Measurements from ENCODE around the gene HOXA5. TPM values are rescaled to one million over a fixed set of nuclear protein-coding genes. Genes with fewer than 3 reads are reported as not detected.
A peak's percentile ranks its signal among the peaks of the same experiment; 100 is the strongest.

HOXA5 gene
- total RNA-seq, 1 experiment from 2014 or later, result 6.7 TPM

DNA sequence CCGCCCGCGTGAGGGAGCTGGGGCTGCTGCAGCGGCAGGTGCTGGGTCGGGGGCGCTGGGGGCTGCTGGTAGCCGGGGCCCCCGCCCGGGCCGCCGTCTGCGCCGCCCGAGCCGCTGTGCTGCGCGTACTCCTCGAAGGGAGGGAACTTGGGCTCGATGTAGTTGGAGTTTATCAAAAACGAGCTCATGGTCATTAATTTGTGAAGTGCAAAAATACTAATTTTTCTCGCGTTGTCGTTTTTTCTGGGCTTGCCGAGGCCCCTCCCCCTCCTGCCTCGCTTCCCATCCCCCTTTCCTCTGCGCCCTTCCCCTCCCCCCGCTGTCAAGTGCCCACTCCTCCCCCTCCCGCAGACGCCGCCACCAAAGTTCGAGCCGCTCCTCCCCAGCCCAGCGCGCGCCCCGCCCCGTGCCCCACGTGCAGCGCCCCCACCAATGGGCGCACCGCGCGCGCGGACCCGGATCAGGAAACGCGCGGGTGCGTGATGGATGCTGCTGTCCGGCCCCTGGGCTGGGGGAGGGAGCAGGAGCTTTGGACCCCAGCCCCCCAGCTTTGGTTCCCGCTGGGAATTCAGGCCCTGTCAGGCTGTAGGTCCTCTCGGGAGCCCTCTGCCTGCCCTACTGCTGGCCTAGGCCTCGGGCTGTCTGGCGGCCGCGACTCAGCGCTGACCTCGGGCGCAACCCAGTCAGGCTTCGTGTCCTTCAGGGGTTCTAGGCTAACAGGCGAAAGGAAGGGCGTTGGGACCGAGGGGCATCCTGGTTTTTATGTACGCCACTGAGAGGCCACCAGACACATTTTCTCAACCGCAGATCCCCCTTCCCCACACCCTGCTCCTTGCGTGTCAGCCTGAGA, 12.7 kb downstream of the HOXA5 start, which contains the start of gene HOXA4:
HOXA4 (minus strand) TSS at position 218 of the 850 bp plus-strand sequence; CDS start at position 194, 24 bp downstream.
- H3K79me2 ChIP-seq (ENCODE audit: insufficient read depth, low read length), result no peaks in the 10 kb centered on the region
- peaks cover 24% of the 10 kb centered on the region for H3K27me3 ChIP-seq (ENCODE audit: insufficient read depth, low read length)
- no peaks in the 10 kb centered on the region for H3K9me2 ChIP-seq (ENCODE audit: insufficient read depth)
- H3K4me3 ChIP-seq (replicated peaks in 1 of 2; ENCODE audit: low read depth in 1 of 2, low read length in 2 of 2), result peak within 1 kb of the TSS; percentile 55 to 64
- ChIA-PET RAD21 (ENCODE audit: low non-redundant PET in 1 of 2, low total read pairs in 2 of 2, uncharacterized antibody in 2 of 2, unreplicated experiment in 2 of 2) (no interaction called here), POLR2A (interaction anchor here (0.7 to 1.5 kb wide), 5 partner anchors 15 to 417 kb away, joined by 3 to 5 read pairs (median 3); no protein-coding TSS in a partner anchor), CTCF (interaction anchor here (1.6 kb wide), 1 partner anchor 444 kb away, joined by 3 read pairs; no protein-coding TSS in a partner anchor)
- TSS peak; percentile 88 for BruUV-seq (replicated peaks)
- intact Hi-C loops (cut with micrococcal nuclease), result loop anchor here (2.0 kb wide), 1 partner anchor 16 kb away; no protein-coding TSS in a partner anchor
- no peak within 1 kb of the TSS for H2AFZ ChIP-seq (ENCODE audit: low read depth, low read length, poor library complexity, severe bottlenecking)
- H3K9ac ChIP-seq (ENCODE audit: low read length), result peak within 1 kb of the TSS; percentile 71
- H3K9me3 ChIP-seq (ENCODE audit: control insufficient read depth in 1 of 2, insufficient read depth in 1 of 2, low read depth in 1 of 2, low read length in 2 of 2), result no peaks in the 10 kb centered on the region
- no peaks in the 10 kb centered on the region for H4K20me1 ChIP-seq (ENCODE audit: insufficient read depth)
- peak within 1 kb of the TSS; percentile 91 for H3K4me2 ChIP-seq (ENCODE audit: low read length)
- ATAC-seq (peak; percentile 91), DNase-seq (ENCODE audit: low read depth, low spot score) (no peak)
- peak within 1 kb of the TSS; percentile 61; the same call in 1 of the 2 replicates for H3K27ac ChIP-seq (ENCODE audit: low read depth, low read length)
- no peaks in the 10 kb centered on the region for H3K36me3 ChIP-seq (ENCODE audit: control insufficient read depth in 1 of 2, insufficient read depth in 2 of 2, low read length in 2 of 2)
- peaks cover 31 to 75% of the 10 kb centered on the region in 2 experiments for H3K4me1 ChIP-seq (ENCODE audit: control insufficient read depth in 1 of 2, insufficient read depth in 2 of 2, low read length in 2 of 2)
- TF ChIP-seq SRF (IDR thresholded peaks at IDR 0.05; ENCODE audit: low read depth) (no peak), POLR2AphosphoS5 (IDR thresholded peaks at IDR 0.05; ENCODE audit: low read depth, low read length) (peak; percentile 58; the same call in 1 of the 2 replicates), SIN3A (IDR thresholded peaks at IDR 0.05; ENCODE audit: low read depth) (peak; percentile 34; the same call in 1 of the 2 replicates), ZFX (IDR thresholded peaks at IDR 0.05) (peak; percentile 23; the same call in 1 of the 2 replicates), ZNF274 (IDR thresholded peaks at IDR 0.05; ENCODE audit: low read depth, low read length) (no peak), TCF7L2 (IDR thresholded peaks at IDR 0.05; ENCODE audit: borderline replicate concordance, extremely low read depth, insufficient read depth, insufficient read length) (peak; percentile 41), SP1 (IDR thresholded peaks at IDR 0.05; ENCODE audit: low read depth) (peak; percentile 84), CBX3 (IDR thresholded peaks at IDR 0.05; ENCODE audit: low read depth) (no peak), POLR2A (IDR thresholded peaks at IDR 0.05; ENCODE audit: borderline replicate concordance, extremely low read depth, insufficient read depth, insufficient read length) (peak; percentile 63), JUND (IDR thresholded peaks at IDR 0.05) (no peak), EZH2 (IDR thresholded peaks at IDR 0.05) (no peak), ELF1 (IDR thresholded peaks at IDR 0.05; ENCODE audit: borderline replicate concordance, low read depth) (peak; percentile 80), YY1 (IDR thresholded peaks at IDR 0.05; ENCODE audit: extremely low read depth, insufficient replicate concordance, low read depth, low read length) (peak; percentile 43)
- TF ChIP-seq, protein P1, sequence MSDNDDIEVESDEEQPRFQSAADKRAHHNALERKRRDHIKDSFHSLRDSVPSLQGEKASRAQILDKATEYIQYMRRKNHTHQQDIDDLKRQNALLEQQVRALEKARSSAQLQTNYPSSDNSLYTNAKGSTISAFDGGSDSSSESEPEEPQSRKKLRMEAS (IDR thresholded peaks at IDR 0.05), result peak; percentile 84
